Fibroblast of lung (primary cell): ENCODE results near the gene RNF115. TPM values are rescaled to one million over a fixed set of nuclear protein-coding genes. Genes with fewer than 3 reads are reported as not detected.

Experiments used
- DNase-seq, 2 donors: peaks; one replicate each; pipeline versions ENCODE4 v3.0.0 to v3.0.0-alpha.2; 2010; ENCODE audit warnings: low read depth in 2 of 2
- H2AFZ ChIP-seq: 2 replicates; pipeline ENCODE4 v1.5.1; 2012; ENCODE audit warnings: low read length, control low read depth, inconsistent platforms
- H3K27ac ChIP-seq: 2 replicates; pipeline ENCODE4 v1.5.1; 2011; ENCODE audit warnings: low read length, control low read depth; ENCODE audit not compliant: insufficient read depth
- H3K27me3 ChIP-seq: 2 replicates; pipeline ENCODE4 v1.5.1; 2011; ENCODE audit warnings: mild to moderate bottlenecking, low read length; ENCODE audit not compliant: control insufficient read depth, insufficient read depth
- H3K36me3 ChIP-seq: 2 replicates; pipeline ENCODE4 v1.5.1; 2011; ENCODE audit warnings: low read length; ENCODE audit not compliant: control insufficient read depth, insufficient read depth
- H3K4me1 ChIP-seq: 2 replicates; pipeline ENCODE4 v1.5.1; 2011; ENCODE audit warnings: low read length; ENCODE audit not compliant: control insufficient read depth, insufficient read depth; ENCODE audit errors: extremely low read depth
- H3K4me2 ChIP-seq: 2 replicates; pipeline ENCODE4 v1.5.1; 2011; ENCODE audit warnings: low read length, control low read depth; ENCODE audit not compliant: insufficient read depth; ENCODE audit errors: extremely low read depth
- H3K4me3 ChIP-seq, 4 experiments: fragments of 200-600 bp in 1 of 4; sonication (generic) in 1 of 4; replicated peaks in 1 of 4; 2 replicates each; pipeline ENCODE4 v1.5.1; 2011 to 2016; ENCODE audit warnings: low read length in 4 of 4, low read depth in 3 of 4, mild to moderate bottlenecking in 3 of 4, control low read depth in 2 of 4, inconsistent platforms in 1 of 4, mixed read lengths in 1 of 4; ENCODE audit not compliant: insufficient read depth in 1 of 4; ENCODE audit errors: control extremely low read depth in 1 of 4
- H3K79me2 ChIP-seq: 2 replicates; pipeline ENCODE4 v1.5.1; 2012; ENCODE audit warnings: mild to moderate bottlenecking, low read length, inconsistent platforms; ENCODE audit not compliant: control insufficient read depth, insufficient read depth
- H3K9ac ChIP-seq: 2 replicates; pipeline ENCODE4 v1.5.1; 2011; ENCODE audit warnings: mild to moderate bottlenecking, low read length, control low read depth; ENCODE audit not compliant: insufficient read depth
- H3K9me3 ChIP-seq: 2 replicates; pipeline ENCODE4 v1.5.1; 2012; ENCODE audit warnings: low read depth, low read length; ENCODE audit not compliant: control insufficient read depth, insufficient read depth
- H4K20me1 ChIP-seq: 2 replicates; pipeline ENCODE4 v1.5.1; 2011; ENCODE audit warnings: low read length; ENCODE audit not compliant: control insufficient read depth, insufficient read depth; ENCODE audit errors: extremely low read depth
- EZH2 ChIP-seq: IDR thresholded peaks from 2 replicates; pipeline ENCODE4 v1.5.1; 2012; ENCODE audit warnings: low read length, control low read depth, mild to moderate bottlenecking; ENCODE audit errors: missing control alignments
- polyA plus RNA-seq, 2 donors: library from polyadenylated mRNA; depleted of rRNA in 1 of 2; stranded (reverse) in 1 of 2; unstranded in 1 of 2; fragments of >200 nt; gene quantifications; 2 replicates each; pipeline ENCODE4 v1.2.1, GENCODE V29; 2011 to 2012; ENCODE audit warnings: missing spikeins in 1 of 2
- total RNA-seq: library from RNA; depleted of rRNA; stranded (reverse); fragments of >200 nt; gene quantifications from 2 replicates; pipeline ENCODE4 v1.2.1, GENCODE V29; 2014
- TF ChIP-seq, protein P1 (sequence below), 2 donors: IDR thresholded peaks in 1 of 2; conservative IDR thresholded peaks in 1 of 2; 1 replicate in 1 of 2; 2 replicates in 1 of 2; pipeline ENCODE4 v1.5.1; 2011 to 2012; ENCODE audit warnings: low read length in 2 of 2, control low read depth in 1 of 2, inconsistent platforms in 1 of 2, low read depth in 1 of 2, mild to moderate bottlenecking in 1 of 2

RNF115 gene
- total and polyA plus RNA-seq, 2 donors (not counting 1 experiment from before 2014, with no cell fraction given) = 16.2 to 19.8 TPM

DNA sequence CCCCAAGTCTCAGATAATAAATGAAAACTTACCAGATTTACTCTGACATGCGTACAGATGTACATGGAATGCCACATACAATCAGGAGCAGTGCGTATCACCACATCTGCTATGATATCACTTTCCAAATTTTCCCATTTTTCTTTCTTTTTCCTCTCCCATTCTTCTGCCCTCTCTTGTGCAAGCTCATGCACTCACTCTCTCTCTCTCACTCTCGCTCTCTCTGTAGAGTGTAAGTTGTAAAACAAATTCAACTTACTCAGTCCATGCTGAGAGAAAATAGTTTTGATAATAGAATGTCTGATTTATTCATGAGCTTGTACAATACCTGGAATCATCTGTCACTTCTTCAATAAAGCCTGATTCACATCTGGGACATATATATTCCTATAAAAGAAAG is 35.3 kb downstream of the RNF115 start:
- no peaks in the 10 kb centered on the region for H4K20me1 ChIP-seq
- H3K27ac ChIP-seq = no peak overlapping the region
- no peak overlapping the region for H3K9ac ChIP-seq
- no peaks in the 10 kb centered on the region for H3K4me1 ChIP-seq
- no peak for DNase-seq
- peaks cover 4% of the 10 kb centered on the region for H3K36me3 ChIP-seq
- peaks cover 6% of the 10 kb centered on the region for H3K79me2 ChIP-seq
- TF ChIP-seq EZH2 = no peak
- TF ChIP-seq, protein P1, sequence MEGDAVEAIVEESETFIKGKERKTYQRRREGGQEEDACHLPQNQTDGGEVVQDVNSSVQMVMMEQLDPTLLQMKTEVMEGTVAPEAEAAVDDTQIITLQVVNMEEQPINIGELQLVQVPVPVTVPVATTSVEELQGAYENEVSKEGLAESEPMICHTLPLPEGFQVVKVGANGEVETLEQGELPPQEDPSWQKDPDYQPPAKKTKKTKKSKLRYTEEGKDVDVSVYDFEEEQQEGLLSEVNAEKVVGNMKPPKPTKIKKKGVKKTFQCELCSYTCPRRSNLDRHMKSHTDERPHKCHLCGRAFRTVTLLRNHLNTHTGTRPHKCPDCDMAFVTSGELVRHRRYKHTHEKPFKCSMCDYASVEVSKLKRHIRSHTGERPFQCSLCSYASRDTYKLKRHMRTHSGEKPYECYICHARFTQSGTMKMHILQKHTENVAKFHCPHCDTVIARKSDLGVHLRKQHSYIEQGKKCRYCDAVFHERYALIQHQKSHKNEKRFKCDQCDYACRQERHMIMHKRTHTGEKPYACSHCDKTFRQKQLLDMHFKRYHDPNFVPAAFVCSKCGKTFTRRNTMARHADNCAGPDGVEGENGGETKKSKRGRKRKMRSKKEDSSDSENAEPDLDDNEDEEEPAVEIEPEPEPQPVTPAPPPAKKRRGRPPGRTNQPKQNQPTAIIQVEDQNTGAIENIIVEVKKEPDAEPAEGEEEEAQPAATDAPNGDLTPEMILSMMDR (conservative IDR thresholded peaks at IDR 0.05 in 1 of 2, IDR thresholded peaks at IDR 0.05 in 1 of 2; ENCODE audit: low read depth in 1 of 2, low read length in 2 of 2) = no peak
- no peak overlapping the region for H2AFZ ChIP-seq
- H3K4me2 ChIP-seq = no peak overlapping the region
- H3K27me3 ChIP-seq = no peaks in the 10 kb centered on the region
- no peaks in the 10 kb centered on the region for H3K9me3 ChIP-seq
- no peak overlapping the region for H3K4me3 ChIP-seq

DNA sequence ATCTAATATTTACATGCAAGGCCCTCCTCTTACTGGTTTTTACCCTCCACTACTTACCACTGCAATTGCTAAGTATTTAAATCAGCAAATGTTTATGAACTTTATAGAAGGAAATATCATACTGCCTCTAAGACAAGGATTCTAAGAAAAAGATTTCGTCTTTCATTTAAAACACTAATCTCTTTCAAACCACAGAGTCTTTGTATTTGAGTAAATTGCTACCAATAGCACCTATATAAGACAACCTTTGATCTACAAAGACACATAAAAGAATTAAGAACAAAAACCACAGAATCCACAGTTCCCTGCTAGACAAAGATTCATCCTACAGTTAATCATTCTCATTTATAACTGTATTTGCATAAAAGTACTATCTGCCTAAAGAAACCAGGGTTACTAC is 37.6 kb downstream of the RNF115 start:
- Histone ChIP-seq H3K36me3 (peaks cover 4% of the 10 kb centered on the region), H3K27ac (no peak overlapping the region)

DNA sequence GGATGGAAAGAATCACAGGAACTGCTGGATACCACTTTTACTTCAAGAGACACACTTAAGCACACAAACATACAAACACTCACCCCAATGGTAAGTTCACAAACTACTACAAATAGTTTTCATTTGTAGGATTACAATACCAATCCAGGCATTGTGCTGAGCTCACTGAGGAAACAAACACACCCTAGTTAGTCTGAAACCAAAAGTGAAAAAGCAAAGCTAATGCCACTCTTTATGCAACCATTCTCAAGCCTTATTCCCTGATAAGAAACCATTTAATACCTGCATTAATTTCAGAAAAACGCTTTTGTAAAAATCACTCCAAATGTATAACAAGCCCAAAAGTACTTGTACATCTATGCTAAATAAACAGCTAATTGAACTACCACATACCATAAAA is 38.3 kb downstream of the RNF115 start:
- TF ChIP-seq, protein P1 (conservative IDR thresholded peaks at IDR 0.05 in 1 of 2, IDR thresholded peaks at IDR 0.05 in 1 of 2; ENCODE audit: low read depth in 1 of 2, low read length in 2 of 2) = no peak
- no peak for TF ChIP-seq EZH2
- peak in 1 of 2 donors; percentile 12 for DNase-seq
- no peaks in the 10 kb centered on the region for H3K27me3 ChIP-seq

More for the DNA sequence above, 37.6 kb downstream of the RNF115 start:
- Histone ChIP-seq H4K20me1 (no peaks in the 10 kb centered on the region), H3K9me3 (no peaks in the 10 kb centered on the region), H3K4me1 (peaks cover 4% of the 10 kb centered on the region), H3K4me2 (no peak overlapping the region), H3K4me3 (no peak overlapping the region), H2AFZ (no peak overlapping the region), H3K79me2 (peaks cover 3% of the 10 kb centered on the region), H3K9ac (no peak overlapping the region), H3K27me3 (no peaks in the 10 kb centered on the region)
- no peak for TF ChIP-seq EZH2
- TF ChIP-seq, protein P1 (conservative IDR thresholded peaks at IDR 0.05 in 1 of 2, IDR thresholded peaks at IDR 0.05 in 1 of 2; ENCODE audit: low read depth in 1 of 2, low read length in 2 of 2) = no peak
- DNase-seq = no peak

More for the DNA sequence above, 38.3 kb downstream of the RNF115 start:
- Histone ChIP-seq H2AFZ (no peak overlapping the region), H3K79me2 (peaks cover 3% of the 10 kb centered on the region), H3K27ac (no peak overlapping the region), H3K36me3 (peaks cover 4% of the 10 kb centered on the region), H3K4me2 (peak overlapping the region; percentile 32), H3K4me3 (no peak overlapping the region), H4K20me1 (no peaks in the 10 kb centered on the region), H3K9ac (no peak overlapping the region), H3K9me3 (no peaks in the 10 kb centered on the region), H3K4me1 (peaks cover 4% of the 10 kb centered on the region)
